ENCODE results near the gene RGS17. TPM values are rescaled to one million over a fixed set of nuclear protein-coding genes. Genes with fewer than 3 reads are reported as not detected.

Gene RGS17
- total and polyA plus RNA-seq, 10 of the 15 experiments (the other 5 are each of a cell fraction or from before 2014, with no cell fraction given): 0.06 to 0.29 (median 0.14) TPM; not detected in 4

DNA sequence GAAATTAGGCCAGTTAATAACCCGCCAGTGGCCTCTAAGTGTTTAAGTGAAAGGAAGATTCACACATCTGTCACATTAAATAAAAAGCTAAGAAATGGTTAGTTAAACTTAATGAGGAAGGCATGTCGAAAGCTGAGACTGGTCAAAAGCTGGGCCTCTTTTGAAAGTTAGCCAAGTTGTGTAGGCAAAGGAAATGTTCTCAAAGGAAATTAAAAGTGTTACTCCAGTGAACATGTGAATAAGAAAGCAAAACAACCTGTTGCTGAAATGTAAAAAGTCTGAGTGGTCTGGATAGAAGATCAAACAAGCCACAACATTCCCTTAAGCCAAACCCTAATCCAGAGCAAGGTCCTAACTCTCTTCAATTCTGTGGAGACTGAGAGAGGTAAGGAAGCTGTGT, 117.6 kb downstream of the RGS17 start:
- CTCF ChIA-PET: interaction anchor here (0.5 to 1.2 kb wide), 3 partner anchors 18 to 714 kb away, joined by 3 to 4 read pairs (median 3); no protein-coding TSS in a partner anchor
- Histone ChIP-seq H3K27me3 (replicated peaks in 1 of 2; ENCODE audit: control insufficient read depth in 2 of 2, insufficient read depth in 2 of 2, low read length in 1 of 2) (no peaks in the 10 kb centered on the region; a peak in 1 of 4 replicates), H3K79me2 (ENCODE audit: control insufficient read depth, insufficient read depth, low read length) (no peaks in the 10 kb centered on the region), H3K36me3 (ENCODE audit: control insufficient read depth in 2 of 2, insufficient read depth in 2 of 2, low read length in 1 of 2) (no peaks in the 10 kb centered on the region), H3K27ac (ENCODE audit: control insufficient read depth, insufficient read depth) (no peak overlapping the region), H3K4me3 (no peak overlapping the region), H2AFZ (ENCODE audit: control insufficient read depth, low read depth, low read length) (no peak overlapping the region), H3K4me1 (ENCODE audit: control insufficient read depth, insufficient read depth, low read length) (no peaks in the 10 kb centered on the region), H3K9ac (ENCODE audit: control insufficient read depth, insufficient read depth, low read length) (no peak overlapping the region), H3K4me2 (ENCODE audit: control insufficient read depth, insufficient read depth) (no peak overlapping the region), H4K20me1 (ENCODE audit: control insufficient read depth, insufficient read depth) (no peaks in the 10 kb centered on the region), H3K9me3 (replicated peaks; ENCODE audit: control insufficient read depth, insufficient read depth, low read length) (no peaks in the 10 kb centered on the region)
- BruUV-seq (replicated peaks): no TSS peak
- SMC1A ChIA-PET (ENCODE audit: uncharacterized antibody, unreplicated experiment): no interaction called here
- RAD21 ChIA-PET (ENCODE audit: unreplicated experiment): no interaction called here
- ATAC-seq (no peak), DNase-seq (ENCODE audit: low read depth, low spot score) (no peak), FAIRE-seq (no peak)
- intact Hi-C loops (cut with micrococcal nuclease; ENCODE audit: unreplicated experiment) (no loop called here), in situ Hi-C loops (cut with MboI) (no loop called here)
- 67% methylated on average over 2 of the region's 2 CpGs for WGBS (ENCODE audit: insufficient coverage, insufficient replicate concordance, low lambda C conversion rate, missing lambda C conversion rate)
- POLR2A ChIA-PET: no interaction called here
- TF ChIP-seq CHD1 (IDR thresholded peaks at IDR 0.05; ENCODE audit: low read depth, low read length) (no peak), SREBF1 (IDR thresholded peaks at IDR 0.05; ENCODE audit: low read length) (no peak), CBFB (IDR thresholded peaks at IDR 0.05; ENCODE audit: low read depth) (no peak), RFX5 (IDR thresholded peaks at IDR 0.05; ENCODE audit: low read depth, low read length) (no peak), POLR2AphosphoS5 (IDR thresholded peaks at IDR 0.05; ENCODE audit: low read length) (no peak), TCF12 (IDR thresholded peaks at IDR 0.05; ENCODE audit: low read depth, low read length) (no peak), NFXL1 (IDR thresholded peaks at IDR 0.05; ENCODE audit: borderline replicate concordance) (no peak), NR2C1 (IDR thresholded peaks at IDR 0.05) (no peak), NRF1 (conservative IDR thresholded peaks at IDR 0.05; ENCODE audit: low read depth, low read length) (no peak), ZNF24 (IDR thresholded peaks at IDR 0.05) (no peak), SUPT20H (IDR thresholded peaks at IDR 0.05; ENCODE audit: borderline replicate concordance, control insufficient read depth, low read depth, low read length) (no peak), CHD4 (IDR thresholded peaks at IDR 0.05) (no peak), IKZF1 (conservative IDR thresholded peaks at IDR 0.05) (no peak), TCF3 (IDR thresholded peaks at IDR 0.05; ENCODE audit: borderline replicate concordance, insufficient read depth, low read depth, low read length) (no peak), CREB1 (IDR thresholded peaks at IDR 0.05; ENCODE audit: low read depth) (no peak)
- TF ChIP-seq, protein P1, sequence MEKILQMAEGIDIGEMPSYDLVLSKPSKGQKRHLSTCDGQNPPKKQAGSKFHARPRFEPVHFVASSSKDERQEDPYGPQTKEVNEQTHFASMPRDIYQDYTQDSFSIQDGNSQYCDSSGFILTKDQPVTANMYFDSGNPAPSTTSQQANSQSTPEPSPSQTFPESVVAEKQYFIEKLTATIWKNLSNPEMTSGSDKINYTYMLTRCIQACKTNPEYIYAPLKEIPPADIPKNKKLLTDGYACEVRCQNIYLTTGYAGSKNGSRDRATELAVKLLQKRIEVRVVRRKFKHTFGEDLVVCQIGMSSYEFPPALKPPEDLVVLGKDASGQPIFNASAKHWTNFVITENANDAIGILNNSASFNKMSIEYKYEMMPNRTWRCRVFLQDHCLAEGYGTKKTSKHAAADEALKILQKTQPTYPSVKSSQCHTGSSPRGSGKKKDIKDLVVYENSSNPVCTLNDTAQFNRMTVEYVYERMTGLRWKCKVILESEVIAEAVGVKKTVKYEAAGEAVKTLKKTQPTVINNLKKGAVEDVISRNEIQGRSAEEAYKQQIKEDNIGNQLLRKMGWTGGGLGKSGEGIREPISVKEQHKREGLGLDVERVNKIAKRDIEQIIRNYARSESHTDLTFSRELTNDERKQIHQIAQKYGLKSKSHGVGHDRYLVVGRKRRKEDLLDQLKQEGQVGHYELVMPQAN (conservative IDR thresholded peaks at IDR 0.05): no peak
